HepG2 (cell line): ENCODE results near the gene ITGB5. TPM values are rescaled to one million over a fixed set of nuclear protein-coding genes. Genes with fewer than 3 reads are reported as not detected.

ENCODE experiments used
- CEBPB ChIP-seq: IDR thresholded peaks from 2 replicates; pipeline ENCODE4 v1.6.1; 2011; ENCODE audit warnings: low read depth, low read length, improper control_type of control experiment, borderline replicate concordance
- KDM3A ChIP-seq: IDR thresholded peaks from 2 replicates; pipeline ENCODE4 v1.6.1; 2018; ENCODE audit warnings: low read depth, missing compliant biosample characterization
- SP5 ChIP-seq: IDR thresholded peaks from 2 replicates; pipeline ENCODE4 v1.6.1; 2016; ENCODE audit warnings: low read depth, borderline replicate concordance
- STAT5B ChIP-seq: sonication (generic); formaldehyde crosslinking; IDR thresholded peaks from 2 replicates; pipeline ENCODE4 v1.4.0; 2020; ENCODE audit warnings: missing genetic modification reagents
- TEAD2 ChIP-seq: sonication (generic); formaldehyde crosslinking; IDR thresholded peaks from 2 replicates; pipeline ENCODE4 v1.9.0; 2021; ENCODE audit warnings: missing genetic modification reagents
- ZNF12 ChIP-seq: sonication (generic); formaldehyde crosslinking; IDR thresholded peaks from 2 replicates; pipeline ENCODE4 v1.5.0; 2020; ENCODE audit warnings: missing genetic modification reagents
- ZNF296 ChIP-seq: sonication (generic); formaldehyde crosslinking; conservative IDR thresholded peaks from 2 replicates; pipeline ENCODE4 v1.5.0; 2020; ENCODE audit warnings: mild to moderate bottlenecking, missing genetic modification reagents
- polyA plus RNA-seq, 8 experiments: library from polyadenylated mRNA; depleted of rRNA in 3 of 8; stranded (reverse) in 7 of 8; unstranded in 1 of 8; fragments of >200 nt; fragmentation: Illumina TruSeq in 4 of 8; extraction: Trizol in 4 of 8; gene quantifications; 2 replicates each; pipeline versions ENCODE4 v1.2.1 to v1.2.3, GENCODE V29; 2011 to 2016; ENCODE audit warnings: low read depth in 4 of 8, missing spikeins in 1 of 8, mixed read lengths in 1 of 8; ENCODE audit not compliant: insufficient read depth in 1 of 8
- total RNA-seq, 5 experiments: library from RNA; depleted of rRNA; stranded (reverse); fragments of >200 nt; fragmentation: Illumina TruSeq; extraction: Trizol; gene quantifications; 2 replicates each; pipeline ENCODE4 v1.2.3, GENCODE V29; 2016; ENCODE audit warnings: low read depth in 1 of 5
- TF ChIP-seq, protein P1 (sequence below): sonication (generic); formaldehyde crosslinking; IDR thresholded peaks from 2 replicates; pipeline ENCODE4 v1.4.0; 2020; ENCODE audit warnings: missing genetic modification reagents, borderline replicate concordance
- TF ChIP-seq, protein P2 (sequence below): conservative IDR thresholded peaks from 2 replicates; pipeline ENCODE4 v1.6.1; 2018; ENCODE audit warnings: missing genetic modification reagents
- TF ChIP-seq, protein P3 (sequence below): sonication (generic); formaldehyde crosslinking; conservative IDR thresholded peaks from 2 replicates; pipeline ENCODE4 v1.4.0; 2020; ENCODE audit warnings: mild to moderate bottlenecking, missing genetic modification reagents, moderate library complexity
- TF ChIP-seq, protein P4 (sequence below): sonication (generic); formaldehyde crosslinking; IDR thresholded peaks from 2 replicates; pipeline ENCODE4 v1.4.0; 2020; ENCODE audit warnings: mild to moderate bottlenecking, missing genetic modification reagents, borderline replicate concordance
- TF ChIP-seq, protein P5 (sequence below): sonication (generic); formaldehyde crosslinking; IDR thresholded peaks from 2 replicates; pipeline ENCODE4 v1.5.0; 2020; ENCODE audit warnings: mild to moderate bottlenecking, missing genetic modification reagents, borderline replicate concordance

The ITGB5 gene
- total and polyA plus RNA-seq, 2 of the 13 experiments (the other 11 are each of a cell fraction or from before 2014, with no cell fraction given): 74.1 to 343 TPM

DNA sequence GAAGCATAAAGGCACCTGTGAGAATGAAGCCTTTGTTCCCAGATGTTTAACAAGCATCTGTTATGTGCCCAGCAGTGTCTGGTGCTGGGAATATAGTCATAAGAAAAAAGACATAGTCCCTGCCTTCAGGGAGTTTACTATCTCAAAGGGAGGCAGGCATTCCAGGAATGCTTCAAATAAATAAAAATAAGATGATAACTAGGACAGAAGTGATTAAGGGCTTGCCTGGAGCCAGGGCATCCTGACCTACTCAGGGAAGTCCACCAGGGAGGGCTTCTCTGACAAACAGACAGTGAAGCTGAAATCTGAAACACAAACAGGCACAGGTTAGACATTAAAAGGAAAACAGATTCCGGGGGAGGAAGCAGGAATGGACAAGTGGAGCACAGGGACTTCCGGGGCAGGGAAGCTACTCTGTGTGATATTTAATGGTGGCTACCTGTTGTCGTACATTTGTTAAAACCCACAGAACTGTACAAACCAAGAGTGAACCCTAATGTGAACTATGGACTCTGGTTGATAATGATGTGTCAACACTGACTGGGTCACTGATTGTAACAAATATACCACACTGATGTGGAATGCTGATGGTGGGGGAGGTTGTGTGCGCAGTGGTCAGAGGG lies 53.3 kb downstream of the ITGB5 start (continued):
- TF ChIP-seq, protein P1, sequence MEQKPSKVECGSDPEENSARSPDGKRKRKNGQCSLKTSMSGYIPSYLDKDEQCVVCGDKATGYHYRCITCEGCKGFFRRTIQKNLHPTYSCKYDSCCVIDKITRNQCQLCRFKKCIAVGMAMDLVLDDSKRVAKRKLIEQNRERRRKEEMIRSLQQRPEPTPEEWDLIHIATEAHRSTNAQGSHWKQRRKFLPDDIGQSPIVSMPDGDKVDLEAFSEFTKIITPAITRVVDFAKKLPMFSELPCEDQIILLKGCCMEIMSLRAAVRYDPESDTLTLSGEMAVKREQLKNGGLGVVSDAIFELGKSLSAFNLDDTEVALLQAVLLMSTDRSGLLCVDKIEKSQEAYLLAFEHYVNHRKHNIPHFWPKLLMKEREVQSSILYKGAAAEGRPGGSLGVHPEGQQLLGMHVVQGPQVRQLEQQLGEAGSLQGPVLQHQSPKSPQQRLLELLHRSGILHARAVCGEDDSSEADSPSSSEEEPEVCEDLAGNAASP (CRISPR knock-in tag): peak; percentile 79; the same call in 1 of the 2 replicates
- peak; percentile 68; the same call in 1 of the 2 replicates for TF ChIP-seq KDM3A
- peak; percentile 64 for TF ChIP-seq SP5 (CRISPR knock-in tag)
- no peak for TF ChIP-seq STAT5B (CRISPR knock-in tag)
- TF ChIP-seq, protein P2, sequence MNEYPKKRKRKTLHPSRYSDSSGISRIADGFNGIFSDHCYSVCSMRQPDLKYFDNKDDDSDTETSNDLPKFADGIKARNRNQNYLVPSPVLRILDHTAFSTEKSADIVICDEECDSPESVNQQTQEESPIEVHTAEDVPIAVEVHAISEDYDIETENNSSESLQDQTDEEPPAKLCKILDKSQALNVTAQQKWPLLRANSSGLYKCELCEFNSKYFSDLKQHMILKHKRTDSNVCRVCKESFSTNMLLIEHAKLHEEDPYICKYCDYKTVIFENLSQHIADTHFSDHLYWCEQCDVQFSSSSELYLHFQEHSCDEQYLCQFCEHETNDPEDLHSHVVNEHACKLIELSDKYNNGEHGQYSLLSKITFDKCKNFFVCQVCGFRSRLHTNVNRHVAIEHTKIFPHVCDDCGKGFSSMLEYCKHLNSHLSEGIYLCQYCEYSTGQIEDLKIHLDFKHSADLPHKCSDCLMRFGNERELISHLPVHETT (CRISPR knock-in tag): peak; percentile 55; the same call in 1 of the 2 replicates
- TF ChIP-seq, protein P3, sequence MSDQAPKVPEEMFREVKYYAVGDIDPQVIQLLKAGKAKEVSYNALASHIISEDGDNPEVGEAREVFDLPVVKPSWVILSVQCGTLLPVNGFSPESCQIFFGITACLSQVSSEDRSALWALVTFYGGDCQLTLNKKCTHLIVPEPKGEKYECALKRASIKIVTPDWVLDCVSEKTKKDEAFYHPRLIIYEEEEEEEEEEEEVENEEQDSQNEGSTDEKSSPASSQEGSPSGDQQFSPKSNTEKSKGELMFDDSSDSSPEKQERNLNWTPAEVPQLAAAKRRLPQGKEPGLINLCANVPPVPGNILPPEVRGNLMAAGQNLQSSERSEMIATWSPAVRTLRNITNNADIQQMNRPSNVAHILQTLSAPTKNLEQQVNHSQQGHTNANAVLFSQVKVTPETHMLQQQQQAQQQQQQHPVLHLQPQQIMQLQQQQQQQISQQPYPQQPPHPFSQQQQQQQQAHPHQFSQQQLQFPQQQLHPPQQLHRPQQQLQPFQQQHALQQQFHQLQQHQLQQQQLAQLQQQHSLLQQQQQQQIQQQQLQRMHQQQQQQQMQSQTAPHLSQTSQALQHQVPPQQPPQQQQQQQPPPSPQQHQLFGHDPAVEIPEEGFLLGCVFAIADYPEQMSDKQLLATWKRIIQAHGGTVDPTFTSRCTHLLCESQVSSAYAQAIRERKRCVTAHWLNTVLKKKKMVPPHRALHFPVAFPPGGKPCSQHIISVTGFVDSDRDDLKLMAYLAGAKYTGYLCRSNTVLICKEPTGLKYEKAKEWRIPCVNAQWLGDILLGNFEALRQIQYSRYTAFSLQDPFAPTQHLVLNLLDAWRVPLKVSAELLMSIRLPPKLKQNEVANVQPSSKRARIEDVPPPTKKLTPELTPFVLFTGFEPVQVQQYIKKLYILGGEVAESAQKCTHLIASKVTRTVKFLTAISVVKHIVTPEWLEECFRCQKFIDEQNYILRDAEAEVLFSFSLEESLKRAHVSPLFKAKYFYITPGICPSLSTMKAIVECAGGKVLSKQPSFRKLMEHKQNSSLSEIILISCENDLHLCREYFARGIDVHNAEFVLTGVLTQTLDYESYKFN (CRISPR knock-in tag): peak; percentile 98
- peak; percentile 73 for TF ChIP-seq CEBPB
- TF ChIP-seq TEAD2: no peak
- peak; percentile 51; the same call in 1 of the 2 replicates for TF ChIP-seq ZNF12 (CRISPR knock-in tag)
- TF ChIP-seq, protein P4, sequence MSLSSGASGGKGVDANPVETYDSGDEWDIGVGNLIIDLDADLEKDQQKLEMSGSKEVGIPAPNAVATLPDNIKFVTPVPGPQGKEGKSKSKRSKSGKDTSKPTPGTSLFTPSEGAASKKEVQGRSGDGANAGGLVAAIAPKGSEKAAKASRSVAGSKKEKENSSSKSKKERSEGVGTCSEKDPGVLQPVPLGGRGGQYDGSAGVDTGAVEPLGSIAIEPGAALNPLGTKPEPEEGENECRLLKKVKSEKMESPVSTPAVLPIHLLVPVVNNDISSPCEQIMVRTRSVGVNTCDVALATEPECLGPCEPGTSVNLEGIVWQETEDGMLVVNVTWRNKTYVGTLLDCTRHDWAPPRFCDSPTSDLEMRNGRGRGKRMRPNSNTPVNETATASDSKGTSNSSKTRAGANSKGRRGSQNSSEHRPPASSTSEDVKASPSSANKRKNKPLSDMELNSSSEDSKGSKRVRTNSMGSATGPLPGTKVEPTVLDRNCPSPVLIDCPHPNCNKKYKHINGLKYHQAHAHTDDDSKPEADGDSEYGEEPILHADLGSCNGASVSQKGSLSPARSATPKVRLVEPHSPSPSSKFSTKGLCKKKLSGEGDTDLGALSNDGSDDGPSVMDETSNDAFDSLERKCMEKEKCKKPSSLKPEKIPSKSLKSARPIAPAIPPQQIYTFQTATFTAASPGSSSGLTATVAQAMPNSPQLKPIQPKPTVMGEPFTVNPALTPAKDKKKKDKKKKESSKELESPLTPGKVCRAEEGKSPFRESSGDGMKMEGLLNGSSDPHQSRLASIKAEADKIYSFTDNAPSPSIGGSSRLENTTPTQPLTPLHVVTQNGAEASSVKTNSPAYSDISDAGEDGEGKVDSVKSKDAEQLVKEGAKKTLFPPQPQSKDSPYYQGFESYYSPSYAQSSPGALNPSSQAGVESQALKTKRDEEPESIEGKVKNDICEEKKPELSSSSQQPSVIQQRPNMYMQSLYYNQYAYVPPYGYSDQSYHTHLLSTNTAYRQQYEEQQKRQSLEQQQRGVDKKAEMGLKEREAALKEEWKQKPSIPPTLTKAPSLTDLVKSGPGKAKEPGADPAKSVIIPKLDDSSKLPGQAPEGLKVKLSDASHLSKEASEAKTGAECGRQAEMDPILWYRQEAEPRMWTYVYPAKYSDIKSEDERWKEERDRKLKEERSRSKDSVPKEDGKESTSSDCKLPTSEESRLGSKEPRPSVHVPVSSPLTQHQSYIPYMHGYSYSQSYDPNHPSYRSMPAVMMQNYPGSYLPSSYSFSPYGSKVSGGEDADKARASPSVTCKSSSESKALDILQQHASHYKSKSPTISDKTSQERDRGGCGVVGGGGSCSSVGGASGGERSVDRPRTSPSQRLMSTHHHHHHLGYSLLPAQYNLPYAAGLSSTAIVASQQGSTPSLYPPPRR (CRISPR knock-in tag): peak; percentile 75
- no peak for TF ChIP-seq ZNF296
- TF ChIP-seq, protein P5, sequence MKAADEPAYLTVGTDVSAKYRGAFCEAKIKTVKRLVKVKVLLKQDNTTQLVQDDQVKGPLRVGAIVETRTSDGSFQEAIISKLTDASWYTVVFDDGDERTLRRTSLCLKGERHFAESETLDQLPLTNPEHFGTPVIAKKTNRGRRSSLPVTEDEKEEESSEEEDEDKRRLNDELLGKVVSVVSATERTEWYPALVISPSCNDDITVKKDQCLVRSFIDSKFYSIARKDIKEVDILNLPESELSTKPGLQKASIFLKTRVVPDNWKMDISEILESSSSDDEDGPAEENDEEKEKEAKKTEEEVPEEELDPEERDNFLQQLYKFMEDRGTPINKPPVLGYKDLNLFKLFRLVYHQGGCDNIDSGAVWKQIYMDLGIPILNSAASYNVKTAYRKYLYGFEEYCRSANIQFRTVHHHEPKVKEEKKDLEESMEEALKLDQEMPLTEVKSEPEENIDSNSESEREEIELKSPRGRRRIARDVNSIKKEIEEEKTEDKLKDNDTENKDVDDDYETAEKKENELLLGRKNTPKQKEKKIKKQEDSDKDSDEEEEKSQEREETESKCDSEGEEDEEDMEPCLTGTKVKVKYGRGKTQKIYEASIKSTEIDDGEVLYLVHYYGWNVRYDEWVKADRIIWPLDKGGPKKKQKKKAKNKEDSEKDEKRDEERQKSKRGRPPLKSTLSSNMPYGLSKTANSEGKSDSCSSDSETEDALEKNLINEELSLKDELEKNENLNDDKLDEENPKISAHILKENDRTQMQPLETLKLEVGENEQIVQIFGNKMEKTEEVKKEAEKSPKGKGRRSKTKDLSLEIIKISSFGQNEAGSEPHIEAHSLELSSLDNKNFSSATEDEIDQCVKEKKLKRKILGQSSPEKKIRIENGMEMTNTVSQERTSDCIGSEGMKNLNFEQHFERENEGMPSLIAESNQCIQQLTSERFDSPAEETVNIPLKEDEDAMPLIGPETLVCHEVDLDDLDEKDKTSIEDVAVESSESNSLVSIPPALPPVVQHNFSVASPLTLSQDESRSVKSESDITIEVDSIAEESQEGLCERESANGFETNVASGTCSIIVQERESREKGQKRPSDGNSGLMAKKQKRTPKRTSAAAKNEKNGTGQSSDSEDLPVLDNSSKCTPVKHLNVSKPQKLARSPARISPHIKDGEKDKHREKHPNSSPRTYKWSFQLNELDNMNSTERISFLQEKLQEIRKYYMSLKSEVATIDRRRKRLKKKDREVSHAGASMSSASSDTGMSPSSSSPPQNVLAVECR: peak; percentile 30; the same call in 1 of the 2 replicates
